Adipose tissue (tissue), 3 donors: ENCODE results near the gene MACROD2. TPM values are rescaled to one million over a fixed set of nuclear protein-coding genes. Genes with fewer than 3 reads are reported as not detected.

Experiments used
- H3K27ac ChIP-seq: one replicate; pipeline ENCODE4 v1.5.1; 2013; ENCODE audit warnings: low read depth, low read length
- whole genome bisulfite sequencing, 3 donors: extraction: QIAGEN DNeasy Blood & Tissue Kit; methylation state at CpG; one replicate each; pipeline ENCODE4 v1.1.7; 2013; 5-methylcytosine and 5-hydroxymethylcytosine counted together
- polyA plus RNA-seq, 3 donors: library from polyadenylated mRNA; stranded (reverse); fragments of 200-250 nt; gene quantifications; one replicate each; pipeline ENCODE4 v1.2.3, GENCODE V29; 2013
- donor health status: healthy with polysubstance abuse.
- donor health status: Bipolar disorder and iron deficiency.
- donor health status: healthy.

Gene MACROD2
- polyA plus RNA-seq, 3 donors = 0.11 to 0.98 (median 0.56) TPM

DNA sequence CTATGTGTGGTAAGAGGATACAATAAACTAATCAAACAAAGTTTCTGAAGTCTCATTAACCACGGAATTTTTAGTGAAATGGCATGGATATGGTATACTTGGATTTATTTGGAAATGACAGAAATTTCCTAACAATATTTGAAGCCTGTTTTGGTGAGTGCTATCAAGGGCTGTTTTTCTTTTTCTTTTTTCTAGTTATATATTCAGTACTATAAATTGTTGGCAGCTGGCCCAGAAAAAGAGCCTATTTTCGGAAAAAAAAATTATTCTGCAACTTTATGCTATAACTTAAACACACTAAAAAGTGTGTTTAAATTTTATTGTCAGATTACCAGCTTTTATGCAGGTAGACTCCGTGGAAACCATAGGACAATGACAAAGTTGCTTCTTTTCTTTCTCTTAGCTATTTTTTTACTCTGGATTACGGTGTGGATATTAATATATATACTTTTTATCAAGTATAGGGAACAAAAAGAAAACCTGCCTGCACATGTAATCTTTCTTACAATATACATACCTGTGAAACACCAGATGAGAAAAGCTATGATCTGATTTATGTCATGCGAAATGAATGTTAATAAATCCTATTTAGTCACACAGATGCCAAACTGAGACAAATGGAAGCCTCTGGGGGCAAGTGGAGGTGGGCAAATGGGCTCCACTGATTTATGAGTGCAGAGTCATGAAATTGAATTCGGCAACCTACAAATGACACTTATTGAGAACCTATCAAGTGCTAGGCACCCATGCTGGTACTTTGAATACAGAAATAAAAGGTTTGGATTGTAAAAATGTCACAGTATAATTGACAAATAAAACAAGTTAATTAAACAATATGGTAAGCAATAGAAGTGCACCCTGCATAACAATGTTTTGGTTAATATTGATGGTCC, 1261.6 kb downstream of the MACROD2 start:
- 68 to 74% (median 69%) methylated on average over 6 of the region's 6 CpGs for WGBS, 3 donors

GRCh38 chr20:15257569-15257870, 1262.2 kb downstream of the MACROD2 start:
- WGBS, 3 donors = 86 to 88% (median 86%) methylated on average over 1 of the region's 1 CpG
- no peak overlapping the region for H3K27ac ChIP-seq

More for the DNA sequence above, 1261.6 kb downstream of the MACROD2 start:
- H3K27ac ChIP-seq = no peak overlapping the region

DNA sequence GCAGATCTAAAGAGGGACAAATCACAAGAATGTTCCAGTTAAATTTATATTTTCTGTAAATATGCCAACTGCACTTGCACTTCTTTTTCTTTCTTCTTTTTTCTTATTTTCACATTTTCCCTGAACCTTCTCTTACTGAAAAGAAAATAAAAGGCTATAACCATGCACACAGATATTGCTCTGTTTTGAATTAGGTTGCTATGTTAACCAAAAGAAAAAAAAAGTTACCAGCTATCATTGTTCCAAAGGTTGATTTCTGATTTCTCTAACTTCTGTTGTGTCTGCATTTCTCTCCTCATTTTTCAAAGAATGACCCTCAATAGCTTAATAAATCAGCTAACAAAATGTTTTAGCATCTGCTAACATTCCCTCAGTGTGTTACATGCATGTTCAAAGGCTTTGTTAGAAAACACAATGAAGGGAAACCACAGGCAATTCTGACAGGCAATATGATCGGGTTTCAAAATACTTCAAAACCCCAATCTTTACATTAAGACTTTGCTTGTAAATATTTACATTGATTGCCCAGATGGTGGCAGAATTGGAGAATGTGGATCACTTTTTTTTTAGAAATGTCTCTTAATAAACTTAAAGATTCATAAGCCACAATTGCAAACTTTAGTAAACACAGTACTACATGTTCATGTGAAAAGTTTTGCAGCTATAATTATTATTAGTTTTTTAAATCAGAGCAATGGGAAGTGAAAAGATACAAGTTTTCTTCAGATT, 1270.4 kb downstream of the MACROD2 start:
- WGBS, 3 donors = 42 to 57% (median 42%) methylated on average over 1 of the region's 1 CpG
- H3K27ac ChIP-seq = no peak overlapping the region

DNA sequence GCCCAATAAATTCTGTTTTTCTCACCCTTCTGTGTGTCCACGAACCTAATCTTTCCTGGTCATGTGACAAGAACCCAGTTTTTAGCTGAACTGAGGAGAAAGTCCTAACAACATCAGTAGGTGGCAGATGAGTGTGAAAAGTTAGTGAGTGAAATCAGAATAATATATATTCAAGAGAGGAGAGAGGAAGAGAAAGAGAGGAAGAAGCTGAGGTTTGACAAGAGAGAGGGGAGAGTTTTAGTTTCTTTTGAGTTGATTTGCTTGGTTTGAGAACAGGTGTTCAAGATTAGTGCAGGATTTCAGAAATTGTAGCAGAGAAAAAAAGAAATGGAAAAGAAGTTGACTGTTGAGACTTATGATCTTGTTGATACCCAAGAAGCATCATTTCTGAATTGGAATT, 1272.6 kb downstream of the MACROD2 start:
- WGBS, 3 donors = 41 to 60% (median 54%) methylated on average over 1 of the region's 1 CpG
- H3K27ac ChIP-seq = no peak overlapping the region

- no peak overlapping the region for H3K27ac ChIP-seq
These were observed 1282.7 kb downstream of the MACROD2 start for GRCh38 chr20:15278041-15278440.

DNA sequence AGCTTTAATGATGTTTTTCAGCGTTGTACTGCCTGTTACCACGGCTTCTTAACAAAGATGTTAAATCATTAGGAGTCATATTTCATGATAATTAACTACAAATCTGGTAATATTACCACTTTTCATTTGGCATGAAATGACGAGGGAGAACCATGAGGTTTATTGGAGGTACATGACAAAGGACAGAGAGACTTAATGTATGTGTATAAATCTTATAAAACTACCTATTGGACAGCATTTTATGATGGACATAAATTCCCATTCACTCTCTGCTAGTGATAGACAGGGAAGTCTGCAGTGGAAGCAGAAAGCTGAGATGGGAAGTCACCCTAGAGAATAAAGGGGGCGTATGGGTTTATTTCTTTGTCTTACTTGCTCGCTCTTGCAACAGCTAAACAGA, 1292.0 kb downstream of the MACROD2 start:
- WGBS, 3 donors = 80 to 86% (median 82%) methylated on average over 5 of the region's 5 CpGs

GRCh38 chr20:15288106-15288505, 1292.8 kb downstream of the MACROD2 start:
- no peak overlapping the region for H3K27ac ChIP-seq
- 78 to 88% (median 87%) methylated on average over 3 of the region's 3 CpGs for WGBS, 3 donors

More for the DNA sequence above, 1292.0 kb downstream of the MACROD2 start:
- H3K27ac ChIP-seq = no peak overlapping the region

DNA sequence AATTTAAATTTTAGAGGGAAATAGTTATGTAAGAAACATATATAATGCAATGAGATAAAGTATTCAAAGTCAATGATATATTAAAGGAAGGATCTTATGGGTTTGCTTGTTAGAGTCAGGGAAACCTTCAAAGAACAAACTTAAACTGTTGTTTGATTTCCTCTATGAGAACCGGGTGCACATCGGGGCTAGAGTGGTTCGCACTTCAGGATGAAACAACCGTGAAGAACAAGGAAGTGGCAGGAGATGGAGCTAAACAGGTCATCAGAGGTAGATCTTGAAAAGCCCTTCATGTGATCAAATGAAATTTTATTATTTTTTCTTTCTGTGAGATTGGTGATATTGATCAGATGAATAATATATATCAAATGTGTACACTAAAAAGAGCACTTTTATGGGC, 1294.0 kb downstream of the MACROD2 start:
- no peak overlapping the region for H3K27ac ChIP-seq
- 63 to 83% (median 64%) methylated on average over 4 of the region's 4 CpGs for WGBS, 3 donors

- 67 to 82% (median 80%) methylated on average over 4 of the region's 4 CpGs for WGBS, 3 donors
- H3K27ac ChIP-seq = no peak overlapping the region
These were observed 1297.1 kb downstream of the MACROD2 start for GRCh38 chr20:15292405-15292804.

DNA sequence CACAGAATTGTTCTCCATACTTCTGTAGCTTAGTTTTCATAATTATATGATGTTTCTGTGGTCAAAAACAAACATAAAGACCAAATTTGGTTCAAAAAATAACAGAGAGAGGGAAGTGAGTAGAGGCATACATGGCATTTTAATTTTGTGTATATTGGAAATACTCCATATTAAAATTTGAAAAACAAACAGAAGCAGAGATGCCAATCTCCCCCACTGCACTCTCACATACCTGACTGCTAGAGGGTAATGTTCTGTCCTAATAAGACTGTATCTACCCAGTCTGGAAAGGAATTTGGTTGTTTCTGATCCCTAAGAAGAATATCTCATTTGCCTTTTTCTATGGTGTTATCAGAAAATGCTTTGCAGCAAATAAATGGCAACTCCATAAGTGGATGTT, 1301.1 kb downstream of the MACROD2 start:
- H3K27ac ChIP-seq = no peak overlapping the region

GRCh38 chr20:15297059-15297875, 1302.0 kb downstream of the MACROD2 start:
- WGBS, 3 donors = 71 to 89% (median 76%) methylated on average over 5 of the region's 5 CpGs
- no peak overlapping the region for H3K27ac ChIP-seq

DNA sequence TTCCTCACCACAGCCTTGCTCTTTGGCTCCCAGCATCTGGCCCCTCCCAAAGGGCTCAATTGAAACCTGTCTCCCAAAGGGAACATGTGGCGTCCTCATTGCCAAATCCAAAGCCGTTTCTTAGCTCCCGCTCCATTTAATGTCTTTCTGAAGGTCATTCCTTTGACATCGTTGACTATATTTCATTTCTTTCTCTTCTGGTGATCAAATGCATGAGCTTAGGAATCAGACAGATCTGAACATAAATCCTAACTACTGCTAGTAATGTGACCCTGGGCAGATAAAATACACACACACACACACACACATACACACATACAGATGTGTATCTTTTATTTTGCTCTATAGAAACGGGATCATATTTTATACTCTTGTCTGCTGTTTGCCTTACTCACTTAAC, 1306.8 kb downstream of the MACROD2 start:
- H3K27ac ChIP-seq = no peak overlapping the region
- WGBS, 3 donors = 74 to 86% (median 82%) methylated on average over 5 of the region's 5 CpGs

- no peak overlapping the region for H3K27ac ChIP-seq
These were observed 1315.0 kb downstream of the MACROD2 start for GRCh38 chr20:15310361-15310760.

DNA sequence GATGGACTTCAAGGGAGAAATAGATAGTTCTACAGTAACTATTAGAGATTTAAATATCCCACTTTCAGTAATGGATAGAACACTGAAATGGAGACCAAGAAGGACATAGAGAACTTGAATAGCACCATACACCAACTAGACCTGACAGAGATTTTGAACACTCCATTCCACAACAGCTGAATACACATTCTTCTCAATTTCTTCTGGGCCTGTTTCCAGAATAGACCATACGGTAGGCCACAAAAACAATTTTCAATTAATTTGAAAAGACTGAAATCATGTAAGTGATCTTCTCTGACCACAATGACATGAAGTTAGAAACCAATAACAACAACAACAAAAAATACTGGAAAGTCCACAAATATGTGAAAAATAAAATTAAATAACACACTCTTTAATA, 1321.2 kb downstream of the MACROD2 start:
- 73 to 97% (median 76%) methylated on average over 1 of the region's 1 CpG for WGBS, 3 donors
- no peak overlapping the region for H3K27ac ChIP-seq

DNA sequence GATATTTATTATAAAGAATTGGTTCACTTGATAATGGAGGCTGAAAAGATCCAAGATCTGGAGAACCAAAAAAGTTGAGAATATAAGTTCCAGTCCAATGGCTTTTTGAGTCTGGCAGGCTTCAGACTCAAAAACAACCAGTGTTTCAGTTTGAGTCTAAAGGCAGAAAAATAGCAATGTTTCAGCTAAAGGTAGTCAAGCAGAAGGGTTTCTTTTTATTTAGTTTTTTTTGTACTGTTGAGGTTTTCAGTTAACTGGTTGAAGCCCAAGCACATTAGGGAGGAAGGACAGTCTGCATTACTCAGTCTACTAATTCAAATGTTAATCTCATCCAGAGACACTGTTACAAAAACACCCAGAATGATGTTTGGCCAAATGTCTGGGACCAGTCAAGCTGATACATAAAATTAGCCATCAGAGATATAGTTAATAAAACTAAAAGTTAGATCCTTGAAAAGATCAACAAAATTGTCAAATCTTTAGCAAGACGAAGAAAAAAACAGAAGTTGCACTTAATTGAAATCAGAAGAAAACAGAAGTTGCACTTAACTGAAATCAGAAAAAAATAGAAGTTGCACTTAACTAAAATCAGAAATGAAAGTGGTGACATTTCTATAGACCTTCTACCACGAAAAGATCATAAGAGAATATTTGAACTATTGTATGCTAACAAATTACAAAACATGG, 1322.4 kb downstream of the MACROD2 start:
- H3K27ac ChIP-seq = no peak overlapping the region
- 54 to 72% (median 67%) methylated on average over 2 of the region's 2 CpGs for WGBS, 3 donors

DNA sequence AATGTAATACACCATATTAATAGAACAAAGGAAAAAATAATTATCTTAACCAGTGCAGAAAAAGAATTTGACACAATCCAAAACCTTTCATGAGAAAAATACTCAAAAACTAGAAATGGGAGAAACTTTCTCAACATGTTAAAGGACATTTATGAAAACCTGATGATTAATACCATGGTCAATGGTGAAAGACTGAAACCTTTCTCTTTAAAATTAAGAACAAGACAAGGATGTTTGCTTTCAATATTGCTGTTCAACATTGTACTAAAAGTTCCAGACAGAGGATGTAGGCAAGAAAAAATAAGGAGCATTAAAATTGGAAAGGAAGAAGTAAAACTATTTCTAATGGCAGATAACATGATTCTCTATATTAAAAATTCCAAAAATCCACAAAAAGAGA, 1323.4 kb downstream of the MACROD2 start:
- no peak overlapping the region for H3K27ac ChIP-seq

GRCh38 chr20:15319439-15319838, 1324.1 kb downstream of the MACROD2 start:
- H3K27ac ChIP-seq = no peak overlapping the region
- 67 to 87% (median 69%) methylated on average over 2 of the region's 2 CpGs for WGBS, 3 donors

- WGBS, 3 donors = 65 to 76% (median 74%) methylated on average over 2 of the region's 2 CpGs
- H3K27ac ChIP-seq = no peak overlapping the region
These were observed 1325.6 kb downstream of the MACROD2 start for GRCh38 chr20:15320941-15321340.

GRCh38 chr20:15327123-15327522, 1331.8 kb downstream of the MACROD2 start:
- 86 to 95% (median 91%) methylated on average over 4 of the region's 4 CpGs for WGBS, 3 donors
- no peak overlapping the region for H3K27ac ChIP-seq
